ENCODE data around the gene NEDD4L. TPM values are rescaled to one million over a fixed set of nuclear protein-coding genes. Genes with fewer than 3 reads are reported as not detected.

Gene NEDD4L
- total RNA-seq, 3 donors from 2014 or later, result 2.6 to 4.7 (median 2.9) TPM

- peaks cover 1% of the 10 kb centered on the region for H3K4me1 Mint-ChIP-seq (ENCODE audit: low read depth)
- ATAC-seq (no peak), DNase-seq (no peak)
- H3K9me3 Mint-ChIP-seq, result no peaks in the 10 kb centered on the region
- H3K27me3 Mint-ChIP-seq (ENCODE audit: low read depth), result no peaks in the 10 kb centered on the region
- no peaks in the 10 kb centered on the region for H3K36me3 Mint-ChIP-seq (ENCODE audit: insufficient read depth)
- H3K4me3 Mint-ChIP-seq, result no peak overlapping the region
Measured at GRCh38 chr18:58201268-58201667, 157.2 kb downstream of the NEDD4L start.

- no peaks in the 10 kb centered on the region for H3K4me1 Mint-ChIP-seq (ENCODE audit: low read depth)
- DNase-seq, result no peak
- no peak overlapping the region for H3K4me3 Mint-ChIP-seq
- H3K27me3 Mint-ChIP-seq (ENCODE audit: low read depth), result no peaks in the 10 kb centered on the region
- H3K36me3 Mint-ChIP-seq (ENCODE audit: insufficient read depth), result peaks cover 2% of the 10 kb centered on the region
- no peak for ATAC-seq
- no peaks in the 10 kb centered on the region for H3K9me3 Mint-ChIP-seq
Measured at GRCh38 chr18:58201733-58202730, 158.0 kb downstream of the NEDD4L start.

GRCh38 chr18:58204776-58205442 lies 160.9 kb downstream of the NEDD4L start:
- no peak overlapping the region for H3K4me3 Mint-ChIP-seq
- H3K9me3 Mint-ChIP-seq, result no peaks in the 10 kb centered on the region
- no peaks in the 10 kb centered on the region for H3K27me3 Mint-ChIP-seq (ENCODE audit: low read depth)
- DNase-seq, result no peak
- peaks cover 5% of the 10 kb centered on the region for H3K4me1 Mint-ChIP-seq (ENCODE audit: low read depth)
- H3K36me3 Mint-ChIP-seq (ENCODE audit: insufficient read depth), result peaks cover 2% of the 10 kb centered on the region
- ATAC-seq, result no peak

- Mint-ChIP-seq H3K4me1 (ENCODE audit: low read depth) (peaks cover 5% of the 10 kb centered on the region), H3K4me3 (no peak overlapping the region), H3K9me3 (no peaks in the 10 kb centered on the region), H3K36me3 (ENCODE audit: insufficient read depth) (peaks cover 2% of the 10 kb centered on the region), H3K27me3 (ENCODE audit: low read depth) (no peaks in the 10 kb centered on the region)
- DNase-seq (no peak), ATAC-seq (no peak)
Measured at GRCh38 chr18:58205443-58206160, 161.6 kb downstream of the NEDD4L start.

GRCh38 chr18:58207520-58208152 lies 163.6 kb downstream of the NEDD4L start:
- H3K36me3 Mint-ChIP-seq (ENCODE audit: insufficient read depth), result peaks cover 2% of the 10 kb centered on the region
- DNase-seq (no peak), ATAC-seq (no peak)
- no peak overlapping the region for H3K4me3 Mint-ChIP-seq
- H3K27me3 Mint-ChIP-seq (ENCODE audit: low read depth), result no peaks in the 10 kb centered on the region
- H3K9me3 Mint-ChIP-seq, result no peaks in the 10 kb centered on the region
- H3K4me1 Mint-ChIP-seq (ENCODE audit: low read depth), result peaks cover 8% of the 10 kb centered on the region

GRCh38 chr18:58208207-58208932 lies 164.3 kb downstream of the NEDD4L start:
- H3K36me3 Mint-ChIP-seq (ENCODE audit: insufficient read depth), result peaks cover 2% of the 10 kb centered on the region
- ATAC-seq (no peak), DNase-seq (no peak)
- H3K27me3 Mint-ChIP-seq (ENCODE audit: low read depth), result peaks cover 2% of the 10 kb centered on the region
- peaks cover 14% of the 10 kb centered on the region for H3K4me1 Mint-ChIP-seq (ENCODE audit: low read depth)
- no peaks in the 10 kb centered on the region for H3K9me3 Mint-ChIP-seq
- no peak overlapping the region for H3K4me3 Mint-ChIP-seq

- Mint-ChIP-seq H3K4me1 (ENCODE audit: low read depth) (peaks cover 24% of the 10 kb centered on the region), H3K27me3 (ENCODE audit: low read depth) (peaks cover 2% of the 10 kb centered on the region), H3K4me3 (no peak overlapping the region), H3K36me3 (ENCODE audit: insufficient read depth) (peaks cover 2% of the 10 kb centered on the region), H3K9me3 (no peaks in the 10 kb centered on the region)
- ATAC-seq (no peak), DNase-seq (no peak)
Measured at GRCh38 chr18:58209326-58209725, 165.3 kb downstream of the NEDD4L start.

GRCh38 chr18:58211510-58211909 lies 167.5 kb downstream of the NEDD4L start:
- no peak overlapping the region for H3K4me3 Mint-ChIP-seq

GRCh38 chr18:58212274-58212673 lies 168.2 kb downstream of the NEDD4L start:
- no peaks in the 10 kb centered on the region for H3K9me3 Mint-ChIP-seq
- peaks cover 29% of the 10 kb centered on the region for H3K4me1 Mint-ChIP-seq (ENCODE audit: low read depth)
- ATAC-seq (no peak), DNase-seq (no peak)
- peaks cover 6% of the 10 kb centered on the region for H3K27me3 Mint-ChIP-seq (ENCODE audit: low read depth)
- no peak overlapping the region for H3K4me3 Mint-ChIP-seq
- no peaks in the 10 kb centered on the region for H3K36me3 Mint-ChIP-seq (ENCODE audit: insufficient read depth)

More at GRCh38 chr18:58211510-58211909, 167.5 kb downstream of the NEDD4L start:
- DNase-seq (no peak), ATAC-seq (no peak)
- H3K9me3 Mint-ChIP-seq, result no peaks in the 10 kb centered on the region
- H3K4me1 Mint-ChIP-seq (ENCODE audit: low read depth), result peaks cover 29% of the 10 kb centered on the region
- peaks cover 6% of the 10 kb centered on the region for H3K27me3 Mint-ChIP-seq (ENCODE audit: low read depth)
- peaks cover under 1% of the 10 kb centered on the region for H3K36me3 Mint-ChIP-seq (ENCODE audit: insufficient read depth)

GRCh38 chr18:58213440-58213839 lies 169.4 kb downstream of the NEDD4L start:
- ATAC-seq (peak in 1 of 2 donors; percentile 35), DNase-seq (no peak)
- Mint-ChIP-seq H3K36me3 (ENCODE audit: insufficient read depth) (no peaks in the 10 kb centered on the region), H3K27me3 (ENCODE audit: low read depth) (peaks cover 6% of the 10 kb centered on the region), H3K9me3 (no peaks in the 10 kb centered on the region), H3K4me1 (ENCODE audit: low read depth) (peaks cover 29% of the 10 kb centered on the region), H3K4me3 (no peak overlapping the region)

- Mint-ChIP-seq H3K9me3 (no peaks in the 10 kb centered on the region), H3K27me3 (ENCODE audit: low read depth) (peaks cover 6% of the 10 kb centered on the region), H3K4me3 (no peak overlapping the region), H3K36me3 (ENCODE audit: insufficient read depth) (no peaks in the 10 kb centered on the region), H3K4me1 (ENCODE audit: low read depth) (peaks cover 24% of the 10 kb centered on the region)
- DNase-seq, result no peak
- ATAC-seq, result no peak
Measured at GRCh38 chr18:58215011-58215410, 171.0 kb downstream of the NEDD4L start.

- DNase-seq (no peak), ATAC-seq (no peak)
- no peaks in the 10 kb centered on the region for H3K36me3 Mint-ChIP-seq (ENCODE audit: insufficient read depth)
- no peak overlapping the region for H3K4me3 Mint-ChIP-seq
- no peaks in the 10 kb centered on the region for H3K9me3 Mint-ChIP-seq
- H3K27me3 Mint-ChIP-seq (ENCODE audit: low read depth), result peaks cover 6% of the 10 kb centered on the region
- peaks cover 24% of the 10 kb centered on the region for H3K4me1 Mint-ChIP-seq (ENCODE audit: low read depth)
Measured at GRCh38 chr18:58216071-58216481, 172.1 kb downstream of the NEDD4L start.

GRCh38 chr18:58217052-58217451 lies 173.0 kb downstream of the NEDD4L start:
- H3K9me3 Mint-ChIP-seq, result no peaks in the 10 kb centered on the region
- no peak overlapping the region for H3K4me3 Mint-ChIP-seq
- no peaks in the 10 kb centered on the region for H3K36me3 Mint-ChIP-seq (ENCODE audit: insufficient read depth)
- ATAC-seq (no peak), DNase-seq (no peak)
- H3K4me1 Mint-ChIP-seq (ENCODE audit: low read depth), result peaks cover 24% of the 10 kb centered on the region
- H3K27me3 Mint-ChIP-seq (ENCODE audit: low read depth), result peaks cover 6% of the 10 kb centered on the region
